ENCODE measurements around the gene CYSTM1. TPM values are rescaled to one million over a fixed set of nuclear protein-coding genes. Genes with fewer than 3 reads are reported as not detected.

The CYSTM1 gene
- polyA plus RNA-seq, 1 donor from 2014 or later = 6.6 TPM

- H3K9me2 ChIP-seq (ENCODE audit: insufficient read depth, low read length) = no peaks in the 10 kb centered on the region
- H3F3A ChIP-seq (ENCODE audit: insufficient read depth, low read length, poor library complexity, severe bottlenecking) = no peaks in the 10 kb centered on the region
- no peaks in the 10 kb centered on the region for H3K27me3 ChIP-seq (ENCODE audit: insufficient read depth, low read depth, low read length)
- no peak for TF ChIP-seq EP300 (conservative IDR thresholded peaks at IDR 0.05; ENCODE audit: poor library complexity, severe bottlenecking)
- no peak for TF ChIP-seq SMC3 (conservative IDR thresholded peaks at IDR 0.05; ENCODE audit: poor library complexity)
- no peak for TF ChIP-seq POLR2AphosphoS5 (IDR thresholded peaks at IDR 0.05)
- no peak for TF ChIP-seq CTCF (IDR thresholded peaks at IDR 0.05; ENCODE audit: poor library complexity, severe bottlenecking)
- no peak for TF ChIP-seq REST (IDR thresholded peaks at IDR 0.05; ENCODE audit: borderline replicate concordance)
- no peak for TF ChIP-seq EZH2 (IDR thresholded peaks at IDR 0.05; ENCODE audit: borderline replicate concordance, insufficient read depth, low read length, poor library complexity, severe bottlenecking)
- TF ChIP-seq RAD21 (conservative IDR thresholded peaks at IDR 0.05) = no peak
- TF ChIP-seq TAF1 (IDR thresholded peaks at IDR 0.05; ENCODE audit: low read depth) = no peak
- no peak for TF ChIP-seq MXI1 (conservative IDR thresholded peaks at IDR 0.05; ENCODE audit: poor library complexity, severe bottlenecking)
- H3K9ac ChIP-seq (ENCODE audit: low read length) = no peak overlapping the region
- no peaks in the 10 kb centered on the region for H3K36me3 ChIP-seq (ENCODE audit: insufficient read depth, low read length)
- H2AFZ ChIP-seq (ENCODE audit: low read depth, low read length) = no peak overlapping the region
- H3K4me3 ChIP-seq (ENCODE audit: low read length) = no peak overlapping the region
- H3K4me2 ChIP-seq (ENCODE audit: low read length) = no peak overlapping the region
- no peaks in the 10 kb centered on the region for H4K20me1 ChIP-seq (ENCODE audit: insufficient read depth)
- no peak overlapping the region for H3K27ac ChIP-seq (ENCODE audit: low read length)
- H3K79me2 ChIP-seq (replicated peaks; ENCODE audit: insufficient read depth, low read length) = no peaks in the 10 kb centered on the region
- H3K9me3 ChIP-seq (ENCODE audit: low read length) = no peaks in the 10 kb centered on the region
Observed at GRCh38 chr5:140216478-140217074, 41.6 kb downstream of the CYSTM1 start.

DNA sequence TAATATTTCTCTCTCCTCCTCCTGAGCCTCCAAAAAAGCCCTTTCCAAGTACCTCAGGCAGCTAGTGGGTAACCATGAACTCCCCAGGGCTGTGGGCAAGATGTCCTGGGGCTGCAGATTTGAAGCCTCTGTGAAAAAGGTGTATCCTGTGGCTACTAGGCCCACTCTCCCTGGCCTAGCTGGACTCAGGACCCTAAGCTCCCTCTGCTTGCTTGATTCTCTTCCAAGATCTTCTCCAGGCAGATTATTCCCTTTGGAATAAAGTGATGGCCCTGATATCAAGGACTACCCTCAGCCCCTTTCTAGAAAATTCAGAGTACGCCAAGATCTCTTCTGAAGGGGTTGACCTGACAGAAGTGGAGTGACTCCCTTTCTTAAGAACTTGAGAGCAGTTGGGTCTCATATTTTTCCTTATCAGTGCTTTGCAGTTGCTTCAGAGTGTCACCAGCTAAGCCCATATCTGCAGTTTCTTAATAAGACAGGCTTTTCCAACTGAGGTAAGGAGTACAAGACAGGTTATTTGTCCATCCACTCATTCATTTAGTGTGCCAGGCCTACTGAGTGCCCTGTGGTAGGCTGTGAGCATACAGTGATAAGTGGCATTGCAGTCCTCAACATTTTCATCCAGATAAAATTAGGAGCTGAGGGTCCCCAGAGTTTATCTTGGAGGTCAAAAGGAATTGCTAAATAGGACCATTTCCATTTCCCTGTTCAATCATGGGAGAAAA is 42.5 kb downstream of the CYSTM1 start:
- H3K4me3 ChIP-seq (ENCODE audit: low read length) = no peak overlapping the region
- H3K9me2 ChIP-seq (ENCODE audit: insufficient read depth, low read length) = no peaks in the 10 kb centered on the region
- H2AFZ ChIP-seq (ENCODE audit: low read depth, low read length) = no peak overlapping the region

More for the DNA sequence above, 42.5 kb downstream of the CYSTM1 start:
- Histone ChIP-seq H3F3A (ENCODE audit: insufficient read depth, low read length, poor library complexity, severe bottlenecking) (no peaks in the 10 kb centered on the region), H3K9ac (ENCODE audit: low read length) (no peak overlapping the region), H3K79me2 (replicated peaks; ENCODE audit: insufficient read depth, low read length) (no peaks in the 10 kb centered on the region), H3K27me3 (ENCODE audit: insufficient read depth, low read depth, low read length) (no peaks in the 10 kb centered on the region), H3K9me3 (ENCODE audit: low read length) (no peaks in the 10 kb centered on the region), H3K27ac (ENCODE audit: low read length) (no peak overlapping the region), H3K36me3 (ENCODE audit: insufficient read depth, low read length) (no peaks in the 10 kb centered on the region), H3K4me2 (ENCODE audit: low read length) (no peak overlapping the region), H4K20me1 (ENCODE audit: insufficient read depth) (no peaks in the 10 kb centered on the region)
- TF ChIP-seq MXI1 (conservative IDR thresholded peaks at IDR 0.05; ENCODE audit: poor library complexity, severe bottlenecking) (no peak), CTCF (IDR thresholded peaks at IDR 0.05; ENCODE audit: poor library complexity, severe bottlenecking) (no peak), EZH2 (IDR thresholded peaks at IDR 0.05; ENCODE audit: borderline replicate concordance, insufficient read depth, low read length, poor library complexity, severe bottlenecking) (no peak), POLR2AphosphoS5 (IDR thresholded peaks at IDR 0.05) (no peak), REST (IDR thresholded peaks at IDR 0.05; ENCODE audit: borderline replicate concordance) (no peak), RAD21 (conservative IDR thresholded peaks at IDR 0.05) (no peak), TAF1 (IDR thresholded peaks at IDR 0.05; ENCODE audit: low read depth) (no peak), EP300 (conservative IDR thresholded peaks at IDR 0.05; ENCODE audit: poor library complexity, severe bottlenecking) (no peak), SMC3 (conservative IDR thresholded peaks at IDR 0.05; ENCODE audit: poor library complexity) (no peak)

All from neural cell (in vitro differentiated cells).